HepG2 (cell line): Measurements from ENCODE around the gene REEP6. TPM values are rescaled to one million over a fixed set of nuclear protein-coding genes. Genes with fewer than 3 reads are reported as not detected.

ENCODE experiments used
- ADNP ChIP-seq: sonication (generic); formaldehyde crosslinking; IDR thresholded peaks from 2 replicates; pipeline ENCODE4 v1.4.0; 2020; ENCODE audit warnings: missing genetic modification reagents
- CBX1 ChIP-seq: IDR thresholded peaks from one replicate; pipeline ENCODE4 v1.6.1; 2016; ENCODE audit warnings: antibody characterized with exemption, low read depth
- GMEB2 ChIP-seq: IDR thresholded peaks from 2 replicates; pipeline ENCODE4 v1.6.1; 2016; ENCODE audit warnings: missing biosample characterization, missing genetic modification reagents, low read depth
- HOXD1 ChIP-seq: sonication (generic); formaldehyde crosslinking; IDR thresholded peaks from 2 replicates; pipeline ENCODE4 v1.5.0; 2020; ENCODE audit warnings: missing genetic modification reagents
- KDM2A ChIP-seq: sonication (generic); formaldehyde crosslinking; IDR thresholded peaks from 2 replicates; pipeline ENCODE4 v1.4.0; 2020; ENCODE audit warnings: low read depth, missing genetic modification reagents, borderline replicate concordance
- MAX ChIP-seq: IDR thresholded peaks from 2 replicates; pipeline ENCODE4 v1.6.1; 2012; ENCODE audit warnings: inconsistent platforms
- MIXL1 ChIP-seq: IDR thresholded peaks from 2 replicates; pipeline ENCODE4 v1.6.1; 2016
- MLXIP ChIP-seq: sonication (generic); formaldehyde crosslinking; IDR thresholded peaks from 2 replicates; pipeline ENCODE4 v1.9.0; 2021; ENCODE audit warnings: missing genetic modification reagents, borderline replicate concordance
- PBX2 ChIP-seq: IDR thresholded peaks from 2 replicates; pipeline ENCODE4 v1.6.1; 2016; ENCODE audit warnings: control low read depth
- RAD51 ChIP-seq: fragments of 450-650 bp; IDR thresholded peaks from 2 replicates; pipeline ENCODE4 v1.6.1; 2016; ENCODE audit warnings: borderline replicate concordance
- SRSF1 ChIP-seq: fragments of 200-400 bp; formaldehyde crosslinking; optimal IDR thresholded peaks from 2 replicates; pipeline ENCODE3; 2017; ENCODE audit warnings: mild to moderate bottlenecking, low read depth, low read length, moderate library complexity
- ZGPAT ChIP-seq: IDR thresholded peaks from 2 replicates; pipeline ENCODE4 v1.6.1; 2016; ENCODE audit warnings: mild to moderate bottlenecking
- ZNF12 ChIP-seq: sonication (generic); formaldehyde crosslinking; IDR thresholded peaks from 2 replicates; pipeline ENCODE4 v1.5.0; 2020; ENCODE audit warnings: missing genetic modification reagents
- ZNF224 ChIP-seq: sonication (generic); formaldehyde crosslinking; IDR thresholded peaks from 2 replicates; pipeline ENCODE4 v1.5.0; 2020; ENCODE audit warnings: mild to moderate bottlenecking, missing genetic modification reagents
- ZNF232 ChIP-seq: sonication (generic); formaldehyde crosslinking; IDR thresholded peaks from 2 replicates; pipeline ENCODE4 v1.4.0; 2020; ENCODE audit warnings: missing genetic modification reagents, borderline replicate concordance
- ZNF235 ChIP-seq: sonication (generic); formaldehyde crosslinking; IDR thresholded peaks from 2 replicates; pipeline ENCODE4 v1.8.1; 2023; ENCODE audit warnings: mild to moderate bottlenecking, missing genetic modification reagents, borderline replicate concordance
- ZNF547 ChIP-seq: sonication (generic); formaldehyde crosslinking; IDR thresholded peaks from 2 replicates; pipeline ENCODE4 v1.5.1; 2020; ENCODE audit warnings: mild to moderate bottlenecking, missing genetic modification reagents
- ZNF777 ChIP-seq: sonication (generic); formaldehyde crosslinking; IDR thresholded peaks from 2 replicates; pipeline ENCODE4 v1.4.0; 2020; ENCODE audit warnings: missing genetic modification reagents
- polyA plus RNA-seq, 8 experiments: library from polyadenylated mRNA; depleted of rRNA in 3 of 8; stranded (reverse) in 7 of 8; unstranded in 1 of 8; fragments of >200 nt; fragmentation: Illumina TruSeq in 4 of 8; extraction: Trizol in 4 of 8; gene quantifications; 2 replicates each; pipeline versions ENCODE4 v1.2.1 to v1.2.3, GENCODE V29; 2011 to 2016; ENCODE audit warnings: low read depth in 4 of 8, missing spikeins in 1 of 8, mixed read lengths in 1 of 8; ENCODE audit not compliant: insufficient read depth in 1 of 8
- total RNA-seq, 5 experiments: library from RNA; depleted of rRNA; stranded (reverse); fragments of >200 nt; fragmentation: Illumina TruSeq; extraction: Trizol; gene quantifications; 2 replicates each; pipeline ENCODE4 v1.2.3, GENCODE V29; 2016; ENCODE audit warnings: low read depth in 1 of 5
- TF ChIP-seq, protein P1 (sequence below): sonication (generic); formaldehyde crosslinking; IDR thresholded peaks from 2 replicates; pipeline ENCODE4 v1.5.0; 2020; ENCODE audit warnings: missing genetic modification reagents, mild to moderate bottlenecking, borderline replicate concordance
- TF ChIP-seq, protein P2 (sequence below): sonication (generic); formaldehyde crosslinking; IDR thresholded peaks from 2 replicates; pipeline ENCODE4 v1.4.0; 2020; ENCODE audit warnings: missing genetic modification reagents

The REEP6 gene
- total and polyA plus RNA-seq, 2 of the 13 experiments (the other 11 are each of a cell fraction or from before 2014, with no cell fraction given): 10.0 to 28.8 TPM

DNA sequence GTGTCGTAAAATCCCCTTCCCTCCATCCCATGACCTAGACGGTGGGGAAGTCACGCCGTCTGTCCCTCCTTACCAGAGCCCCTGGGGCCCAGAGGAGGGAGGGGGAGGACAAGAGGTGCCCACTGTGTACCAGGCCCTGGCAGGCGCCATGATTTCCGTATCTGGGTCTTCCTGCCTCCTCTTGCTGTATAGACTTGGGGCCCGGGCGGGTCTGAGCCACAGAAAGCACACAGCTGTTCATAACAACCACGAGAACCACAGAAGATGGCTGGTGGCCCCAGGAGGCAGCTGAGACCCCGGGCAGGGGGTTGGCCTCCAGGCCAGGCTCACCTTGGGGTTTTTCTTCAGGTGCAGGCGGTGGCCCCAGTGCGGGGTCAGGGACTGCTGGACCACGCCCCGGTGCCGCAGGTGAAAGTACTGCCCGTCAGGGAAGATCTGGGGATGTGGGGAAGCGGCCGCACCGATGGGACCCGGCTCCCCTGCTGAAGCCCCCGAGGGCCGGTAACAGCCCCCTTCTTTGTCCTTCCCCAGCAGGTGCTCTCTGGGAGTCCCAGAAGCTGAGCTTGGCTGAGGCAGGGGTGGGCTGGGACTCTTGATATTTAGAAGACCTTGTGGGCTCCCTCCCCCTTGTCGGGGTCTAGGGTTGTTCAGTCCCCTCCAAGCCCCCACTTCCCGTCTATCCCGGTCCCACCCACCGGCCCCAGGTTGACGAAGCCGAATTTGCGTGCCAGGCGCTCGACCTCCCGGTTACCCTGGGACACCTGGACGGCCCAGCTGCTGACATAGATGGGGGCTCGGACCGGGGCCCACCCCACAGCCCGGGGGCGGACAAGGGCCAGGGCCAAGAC is 1.3 kb upstream of the REEP6 start (continued):
- TF ChIP-seq GMEB2 (CRISPR knock-in tag) (no peak), SRSF1 (peak; percentile 14), ZNF547 (peak; percentile 55; the same call in 1 of the 2 replicates), KDM2A (CRISPR knock-in tag) (no peak), RAD51 (no peak), MAX (no peak), PBX2 (no peak), ZGPAT (no peak), ZNF777 (CRISPR knock-in tag) (no peak; the same call in 1 of the 2 replicates), ZNF232 (CRISPR knock-in tag) (no peak), ADNP (CRISPR knock-in tag) (no peak), ZNF12 (CRISPR knock-in tag) (no peak), MIXL1 (no peak), ZNF235 (CRISPR knock-in tag) (peak; percentile 42; the same call in 1 of the 2 replicates), MLXIP (CRISPR knock-in tag) (no peak), HOXD1 (CRISPR knock-in tag) (no peak), ZNF224 (CRISPR knock-in tag) (no peak), CBX1 (no peak)
- TF ChIP-seq, protein P1, sequence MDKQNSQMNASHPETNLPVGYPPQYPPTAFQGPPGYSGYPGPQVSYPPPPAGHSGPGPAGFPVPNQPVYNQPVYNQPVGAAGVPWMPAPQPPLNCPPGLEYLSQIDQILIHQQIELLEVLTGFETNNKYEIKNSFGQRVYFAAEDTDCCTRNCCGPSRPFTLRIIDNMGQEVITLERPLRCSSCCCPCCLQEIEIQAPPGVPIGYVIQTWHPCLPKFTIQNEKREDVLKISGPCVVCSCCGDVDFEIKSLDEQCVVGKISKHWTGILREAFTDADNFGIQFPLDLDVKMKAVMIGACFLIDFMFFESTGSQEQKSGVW (CRISPR knock-in tag): no peak
- TF ChIP-seq, protein P2, sequence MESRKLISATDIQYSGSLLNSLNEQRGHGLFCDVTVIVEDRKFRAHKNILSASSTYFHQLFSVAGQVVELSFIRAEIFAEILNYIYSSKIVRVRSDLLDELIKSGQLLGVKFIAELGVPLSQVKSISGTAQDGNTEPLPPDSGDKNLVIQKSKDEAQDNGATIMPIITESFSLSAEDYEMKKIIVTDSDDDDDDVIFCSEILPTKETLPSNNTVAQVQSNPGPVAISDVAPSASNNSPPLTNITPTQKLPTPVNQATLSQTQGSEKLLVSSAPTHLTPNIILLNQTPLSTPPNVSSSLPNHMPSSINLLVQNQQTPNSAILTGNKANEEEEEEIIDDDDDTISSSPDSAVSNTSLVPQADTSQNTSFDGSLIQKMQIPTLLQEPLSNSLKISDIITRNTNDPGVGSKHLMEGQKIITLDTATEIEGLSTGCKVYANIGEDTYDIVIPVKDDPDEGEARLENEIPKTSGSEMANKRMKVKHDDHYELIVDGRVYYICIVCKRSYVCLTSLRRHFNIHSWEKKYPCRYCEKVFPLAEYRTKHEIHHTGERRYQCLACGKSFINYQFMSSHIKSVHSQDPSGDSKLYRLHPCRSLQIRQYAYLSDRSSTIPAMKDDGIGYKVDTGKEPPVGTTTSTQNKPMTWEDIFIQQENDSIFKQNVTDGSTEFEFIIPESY (CRISPR knock-in tag): no peak
